Measurements from ENCODE around the gene PFN3. TPM values are rescaled to one million over a fixed set of nuclear protein-coding genes. Genes with fewer than 3 reads are reported as not detected.

Gene PFN3
- total and polyA plus RNA-seq, 2 of the 13 experiments (the other 11 are each of a cell fraction or from before 2014, with no cell fraction given), result not detected

- no peak for TF ChIP-seq POGK (CRISPR knock-in tag; conservative IDR thresholded peaks at IDR 0.05)
- TF ChIP-seq ZBTB2 (CRISPR knock-in tag; IDR thresholded peaks at IDR 0.05; ENCODE audit: low read depth), result no peak
Measured at GRCh38 chr5:177374211-177374610, 26.2 kb downstream of the PFN3 start (continued).

DNA sequence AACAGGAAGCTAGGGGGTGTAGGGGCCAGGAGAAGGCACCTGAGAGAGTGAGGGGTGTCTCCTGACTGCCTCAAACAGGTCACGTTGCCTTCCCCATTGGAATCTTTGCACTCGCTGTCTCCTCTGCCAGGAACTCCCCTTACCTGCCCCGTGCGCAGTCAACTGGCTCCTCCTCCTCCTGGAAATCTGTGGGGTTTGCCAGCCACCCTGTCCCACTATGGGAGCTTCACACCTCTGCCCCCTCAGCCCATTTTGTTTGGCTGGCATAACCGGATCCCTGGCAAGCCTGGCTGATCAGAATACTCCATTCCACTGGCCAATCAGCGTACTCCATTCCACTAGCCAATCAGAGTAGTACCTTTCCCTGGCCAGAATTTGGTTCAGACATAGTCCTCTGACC, 26.7 kb downstream of the PFN3 start:
- Histone ChIP-seq H3K36me3 (replicated peaks in 1 of 2; ENCODE audit: control insufficient read depth in 1 of 2, insufficient read depth in 2 of 2, low read length in 2 of 2) (0 out of 5 replicates have a peak, but pooled peaks cover 0 to 4% of the 10 kb centered on the region in 2 experiments), H3K4me1 (ENCODE audit: insufficient read depth, low read length) (peaks cover 83% of the 10 kb centered on the region), H4K20me1 (ENCODE audit: insufficient read depth, low read length) (no peaks in the 10 kb centered on the region), H3K27me3 (ENCODE audit: control insufficient read depth in 1 of 2, insufficient read depth in 2 of 2, low read length in 2 of 2) (no peaks in the 10 kb centered on the region; a peak in 1 of 5 replicates), H3K79me2 (ENCODE audit: insufficient read depth, low read length) (peaks cover 8% of the 10 kb centered on the region), H3K4me3 (replicated peaks in 1 of 3; ENCODE audit: insufficient read depth in 1 of 3, low read depth in 2 of 3, low read length in 3 of 3) (no peak overlapping the region), H3K9ac (ENCODE audit: insufficient read depth, low read depth, low read length) (no peak overlapping the region), H3K27ac (ENCODE audit: extremely low read length, insufficient read depth, low read length) (no peak overlapping the region), H2AFZ (ENCODE audit: low read length) (no peak overlapping the region), H3K4me2 (ENCODE audit: low read depth, low read length) (no peak overlapping the region), H3K9me3 (ENCODE audit: low read length) (no peaks in the 10 kb centered on the region)
- no TSS peak for BruUV-seq (replicated peaks)
- CTCF ChIA-PET (ENCODE audit: low intra/inter-chr PET ratio, low total read pairs), result no interaction called here
- 98% methylated on average over 4 of the region's 6 CpGs for WGBS (ENCODE audit: low lambda C conversion rate)
- POLR2A ChIA-PET, result interaction anchor here (4.1 kb wide), 1 partner anchor 10 kb away, joined by 19 read pairs; the partner anchor contains the start of gene SLC34A1
- DNase-seq (ENCODE audit: low spot score) (no peak), FAIRE-seq (no peak), ATAC-seq (no peak)
- no peak for TF ChIP-seq FOXC1 (CRISPR knock-in tag; IDR thresholded peaks at IDR 0.05; ENCODE audit: borderline replicate concordance)
- TF ChIP-seq POLR2G (IDR thresholded peaks at IDR 0.05; ENCODE audit: low read depth, low read length), result 0 out of 2 replicates have a peak, but pooled peaks have one; percentile 14
- in situ Hi-C loops (cut with HindIII; ENCODE audit: extremely low pct_ligation_motif_present, low pct_unique_long_range_greater_than_20kb) (loop anchor here (25.0 kb wide), 1 partner anchor 837 kb away; the partner anchor contains the start of genes CDHR2 and RNF44), intact Hi-C loops (cut with micrococcal nuclease; ENCODE audit: unreplicated experiment) (no loop called here)

Measured in HepG2 (cell line).